KBM-7 (cell line): Measurements from ENCODE around the gene TMEM97.

Source experiments
- DNase-seq: peaks from one replicate; pipeline ENCODE4 v3.0.0-alpha.2; 2015
- in situ Hi-C: fragments of 300-500 bp; cut with MboI; formaldehyde crosslinking; loops from 2 replicates; pipeline ENCODE4 v1.14.3; 2020; ENCODE audit warnings: low sequenced_read_pairs, low pct_unique_long_range_greater_than_20kb, mixed read lengths

TMEM97 gene

GRCh38 chr17:28357061-28357900 lies 38.3 kb downstream of the TMEM97 start, which contains the start of gene POLDIP2:
Gene POLDIP2, minus strand, starts transcription at chr17:28357527. Its CDS starts 79 bp downstream, at chr17:28357448.
- in situ Hi-C loops, result no loop called here
- DNase-seq, result peak; percentile 93

- no peak for DNase-seq
- in situ Hi-C loops, result no loop called here
These were observed 38.8 kb downstream of the TMEM97 start for GRCh38 chr17:28357901-28358197.

GRCh38 chr17:28363186-28363585 lies 44.2 kb downstream of the TMEM97 start:
- no peak for DNase-seq
- in situ Hi-C loops, result no loop called here

GRCh38 chr17:28363776-28364650 lies 45.0 kb downstream of the TMEM97 start:
- no peak for DNase-seq
- in situ Hi-C loops, result no loop called here

- DNase-seq, result no peak
- in situ Hi-C loops, result no loop called here
These were observed 45.8 kb downstream of the TMEM97 start, which contains the start of gene SEBOX for GRCh38 chr17:28364665-28365363. Gene SEBOX, minus strand, starts transcription at chr17:28365199. Its CDS starts 48 bp downstream, at chr17:28365151.

- no peak for DNase-seq
- in situ Hi-C loops, result no loop called here
These were observed 46.5 kb downstream of the TMEM97 start for GRCh38 chr17:28365487-28365886.

GRCh38 chr17:28366605-28367004 lies 47.6 kb downstream of the TMEM97 start:
- no peak for DNase-seq
- in situ Hi-C loops, result no loop called here

- in situ Hi-C loops, result no loop called here
- no peak for DNase-seq
These were observed 48.8 kb downstream of the TMEM97 start for GRCh38 chr17:28367641-28368305.

- in situ Hi-C loops, result no loop called here
- DNase-seq, result no peak
These were observed 49.4 kb downstream of the TMEM97 start for GRCh38 chr17:28368306-28368831.

GRCh38 chr17:28368915-28369683 lies 50.1 kb downstream of the TMEM97 start:
- in situ Hi-C loops, result no loop called here
- no peak for DNase-seq

GRCh38 chr17:28369684-28370034 lies 50.7 kb downstream of the TMEM97 start:
- in situ Hi-C loops, result no loop called here
- no peak for DNase-seq

- DNase-seq, result peak; percentile 49
- in situ Hi-C loops, result no loop called here
These were observed 51.2 kb downstream of the TMEM97 start, which contains the start of gene VTN for GRCh38 chr17:28370035-28370743. Gene VTN, minus strand, starts transcription at chr17:28370307. Its CDS starts 104 bp downstream, at chr17:28370203.

- in situ Hi-C loops, result no loop called here
- DNase-seq, result no peak
These were observed 51.7 kb downstream of the TMEM97 start for GRCh38 chr17:28370744-28371103.

GRCh38 chr17:28371245-28372202 lies 52.5 kb downstream of the TMEM97 start, which contains the start of gene SARM1:
Gene SARM1, plus strand, starts transcription at chr17:28371694. Its CDS starts 339 bp downstream, at chr17:28372033.
- in situ Hi-C loops, result no loop called here
- DNase-seq, result no peak

- in situ Hi-C loops, result no loop called here
- DNase-seq, result no peak
These were observed 53.4 kb downstream of the TMEM97 start for GRCh38 chr17:28372203-28372944.

- in situ Hi-C loops, result no loop called here
- no peak for DNase-seq
These were observed 53.9 kb downstream of the TMEM97 start for GRCh38 chr17:28372945-28373274.
